Measurements from ENCODE around the gene HAPSTR1. TPM values are rescaled to one million over a fixed set of nuclear protein-coding genes. Genes with fewer than 3 reads are reported as not detected.

Gene HAPSTR1
- polyA plus RNA-seq, 1 of the 3 experiments (the other 2 are of a cell fraction), result 7.0 TPM

- H3K4me3 ChIP-seq (ENCODE audit: low read depth in 2 of 2, low read length in 1 of 2), result no peak overlapping the region
- H3K27me3 ChIP-seq (ENCODE audit: insufficient read depth), result no peaks in the 10 kb centered on the region
- ChIA-PET CTCF (interaction anchor here (1.3 to 2.5 kb wide), 2 partner anchors 21 to 22 kb away, joined by 3 to 8 read pairs; no protein-coding TSS in a partner anchor), POLR2A (no interaction called here)
- H3K9me3 ChIP-seq, result no peaks in the 10 kb centered on the region
- TF ChIP-seq NFIC (IDR thresholded peaks at IDR 0.05; ENCODE audit: borderline replicate concordance), result no peak
- TF ChIP-seq TCF12 (IDR thresholded peaks at IDR 0.05), result no peak
- no peak for TF ChIP-seq FOXM1 (IDR thresholded peaks at IDR 0.05; ENCODE audit: low read depth)
- TF ChIP-seq EZH2phosphoT487 (IDR thresholded peaks at IDR 0.05; ENCODE audit: borderline replicate concordance, low read depth), result no peak
- TF ChIP-seq RAD21 (IDR thresholded peaks at IDR 0.05; ENCODE audit: low read length), result no peak
- TF ChIP-seq FOXJ3 (CRISPR knock-in tag; IDR thresholded peaks at IDR 0.05), result no peak
- TF ChIP-seq EP300 (IDR thresholded peaks at IDR 0.05; ENCODE audit: borderline replicate concordance in 1 of 2, low read depth in 1 of 2, low read length in 1 of 2), result no peak
- no peak for TF ChIP-seq USF2 (IDR thresholded peaks at IDR 0.05; ENCODE audit: borderline replicate concordance, low read depth, low read length)
- TF ChIP-seq TAF1 (IDR thresholded peaks at IDR 0.05; ENCODE audit: borderline replicate concordance, low read depth, low read length), result no peak
- no peak for TF ChIP-seq RXRA (IDR thresholded peaks at IDR 0.05; ENCODE audit: borderline replicate concordance, low read depth)
- no peak for TF ChIP-seq MAX (IDR thresholded peaks at IDR 0.05; ENCODE audit: low read depth)
- no peak for TF ChIP-seq CTCF (IDR thresholded peaks at IDR 0.05)
- no peak for TF ChIP-seq PBX3 (IDR thresholded peaks at IDR 0.05)
- no peak for TF ChIP-seq MXI1 (IDR thresholded peaks at IDR 0.05; ENCODE audit: low read depth, low read length)
- no peak for TF ChIP-seq NRF1 (IDR thresholded peaks at IDR 0.05; ENCODE audit: low read depth, low read length)
- peaks cover 27% of the 10 kb centered on the region for H3F3A ChIP-seq (replicated peaks; ENCODE audit: insufficient read depth)
- peak overlapping the region in 1 of 2 experiments; percentile 57; a peak in 1 of 4 replicates for H3K27ac ChIP-seq (ENCODE audit: low read depth in 2 of 2, low read length in 1 of 2)
- H3K4me2 ChIP-seq, result no peak overlapping the region
- H3K36me3 ChIP-seq (replicated peaks in 1 of 2; ENCODE audit: control insufficient read depth in 1 of 2, insufficient read depth in 2 of 2, low read length in 1 of 2), result peaks cover 51 to 57% of the 10 kb centered on the region in 2 experiments
- H3K79me2 ChIP-seq (ENCODE audit: insufficient read depth), result peaks cover 99% of the 10 kb centered on the region
- H4K20me1 ChIP-seq (ENCODE audit: insufficient read depth), result peaks cover 100% of the 10 kb centered on the region
- DNase-seq, result no peak
- no peak overlapping the region for H3K9ac ChIP-seq
- H2AFZ ChIP-seq (ENCODE audit: low read depth), result no peak overlapping the region
- H3K4me1 ChIP-seq (ENCODE audit: control insufficient read depth in 1 of 2, insufficient read depth in 2 of 2, low read depth in 1 of 2, low read length in 1 of 2), result peaks cover 13 to 31% of the 10 kb centered on the region in 2 experiments
- no peaks in the 10 kb centered on the region for H3K9me2 ChIP-seq
Measured at GRCh38 chr16:9118170-9118569, 26.7 kb downstream of the HAPSTR1 start.
